H1 (cell line): ENCODE results near the gene FAM98C. TPM values are rescaled to one million over a fixed set of nuclear protein-coding genes. Genes with fewer than 3 reads are reported as not detected.

ENCODE experiments used
- polyA plus RNA-seq, 7 experiments: library from polyadenylated mRNA; depleted of rRNA in 3 of 7; stranded (reverse) in 5 of 7; unstranded in 2 of 7; fragments of >200 nt in 5 of 7; fragments of 200-250 nt in 2 of 7; gene quantifications; 1 replicate in 5 of 7; 2 replicates in 1 of 7; 4 replicates in 1 of 7; pipeline versions ENCODE4 v1.2.1 to v1.2.3, GENCODE V29; 2011 to 2013; ENCODE audit warnings: missing spikeins in 2 of 7, mixed read lengths in 2 of 7
- total RNA-seq: library from RNA; stranded (reverse); fragmentation: NEBNext Ultra II Directional; extraction: Animal tissue kit (Norgen Biotek cat#: 25700); gene quantifications from 2 replicates; pipeline ENCODE4 v1.2.1, GENCODE V29; 2021
- TF ChIP-seq, protein P1 (sequence below): fragments of 300-600 bp; sonication (generic); IDR thresholded peaks from 2 replicates; pipeline ENCODE4 v1.7.1; 2012; ENCODE audit warnings: low read length, moderate library complexity, mild to moderate bottlenecking, inconsistent platforms; ENCODE audit not compliant: insufficient replicate concordance

The FAM98C gene
- total and polyA plus RNA-seq, 2 of the 8 experiments (the other 6 are each of a cell fraction or from before 2014, with no cell fraction given), result 6.1 to 9.4 TPM

DNA sequence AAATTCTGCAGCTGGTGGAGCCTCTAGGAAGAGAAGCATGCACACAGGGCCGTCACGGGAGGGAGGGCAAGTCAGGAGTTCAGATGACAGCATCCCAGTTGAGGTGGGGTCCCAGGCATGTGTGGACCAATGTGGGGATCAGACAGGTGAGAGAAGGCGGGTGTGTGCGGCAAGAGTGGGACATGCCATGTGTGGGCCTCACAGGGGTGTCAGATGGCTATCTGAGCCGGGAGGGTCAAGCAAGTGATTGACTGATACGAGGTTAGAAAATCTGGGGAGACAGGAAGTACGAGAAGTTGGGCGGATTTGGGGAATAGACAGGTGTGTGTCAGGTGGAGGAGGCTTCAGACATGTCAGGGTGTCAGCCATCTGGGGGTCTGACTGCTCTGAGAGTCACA lies 14.3 kb downstream of the FAM98C start (continued):
- TF ChIP-seq, protein P1, sequence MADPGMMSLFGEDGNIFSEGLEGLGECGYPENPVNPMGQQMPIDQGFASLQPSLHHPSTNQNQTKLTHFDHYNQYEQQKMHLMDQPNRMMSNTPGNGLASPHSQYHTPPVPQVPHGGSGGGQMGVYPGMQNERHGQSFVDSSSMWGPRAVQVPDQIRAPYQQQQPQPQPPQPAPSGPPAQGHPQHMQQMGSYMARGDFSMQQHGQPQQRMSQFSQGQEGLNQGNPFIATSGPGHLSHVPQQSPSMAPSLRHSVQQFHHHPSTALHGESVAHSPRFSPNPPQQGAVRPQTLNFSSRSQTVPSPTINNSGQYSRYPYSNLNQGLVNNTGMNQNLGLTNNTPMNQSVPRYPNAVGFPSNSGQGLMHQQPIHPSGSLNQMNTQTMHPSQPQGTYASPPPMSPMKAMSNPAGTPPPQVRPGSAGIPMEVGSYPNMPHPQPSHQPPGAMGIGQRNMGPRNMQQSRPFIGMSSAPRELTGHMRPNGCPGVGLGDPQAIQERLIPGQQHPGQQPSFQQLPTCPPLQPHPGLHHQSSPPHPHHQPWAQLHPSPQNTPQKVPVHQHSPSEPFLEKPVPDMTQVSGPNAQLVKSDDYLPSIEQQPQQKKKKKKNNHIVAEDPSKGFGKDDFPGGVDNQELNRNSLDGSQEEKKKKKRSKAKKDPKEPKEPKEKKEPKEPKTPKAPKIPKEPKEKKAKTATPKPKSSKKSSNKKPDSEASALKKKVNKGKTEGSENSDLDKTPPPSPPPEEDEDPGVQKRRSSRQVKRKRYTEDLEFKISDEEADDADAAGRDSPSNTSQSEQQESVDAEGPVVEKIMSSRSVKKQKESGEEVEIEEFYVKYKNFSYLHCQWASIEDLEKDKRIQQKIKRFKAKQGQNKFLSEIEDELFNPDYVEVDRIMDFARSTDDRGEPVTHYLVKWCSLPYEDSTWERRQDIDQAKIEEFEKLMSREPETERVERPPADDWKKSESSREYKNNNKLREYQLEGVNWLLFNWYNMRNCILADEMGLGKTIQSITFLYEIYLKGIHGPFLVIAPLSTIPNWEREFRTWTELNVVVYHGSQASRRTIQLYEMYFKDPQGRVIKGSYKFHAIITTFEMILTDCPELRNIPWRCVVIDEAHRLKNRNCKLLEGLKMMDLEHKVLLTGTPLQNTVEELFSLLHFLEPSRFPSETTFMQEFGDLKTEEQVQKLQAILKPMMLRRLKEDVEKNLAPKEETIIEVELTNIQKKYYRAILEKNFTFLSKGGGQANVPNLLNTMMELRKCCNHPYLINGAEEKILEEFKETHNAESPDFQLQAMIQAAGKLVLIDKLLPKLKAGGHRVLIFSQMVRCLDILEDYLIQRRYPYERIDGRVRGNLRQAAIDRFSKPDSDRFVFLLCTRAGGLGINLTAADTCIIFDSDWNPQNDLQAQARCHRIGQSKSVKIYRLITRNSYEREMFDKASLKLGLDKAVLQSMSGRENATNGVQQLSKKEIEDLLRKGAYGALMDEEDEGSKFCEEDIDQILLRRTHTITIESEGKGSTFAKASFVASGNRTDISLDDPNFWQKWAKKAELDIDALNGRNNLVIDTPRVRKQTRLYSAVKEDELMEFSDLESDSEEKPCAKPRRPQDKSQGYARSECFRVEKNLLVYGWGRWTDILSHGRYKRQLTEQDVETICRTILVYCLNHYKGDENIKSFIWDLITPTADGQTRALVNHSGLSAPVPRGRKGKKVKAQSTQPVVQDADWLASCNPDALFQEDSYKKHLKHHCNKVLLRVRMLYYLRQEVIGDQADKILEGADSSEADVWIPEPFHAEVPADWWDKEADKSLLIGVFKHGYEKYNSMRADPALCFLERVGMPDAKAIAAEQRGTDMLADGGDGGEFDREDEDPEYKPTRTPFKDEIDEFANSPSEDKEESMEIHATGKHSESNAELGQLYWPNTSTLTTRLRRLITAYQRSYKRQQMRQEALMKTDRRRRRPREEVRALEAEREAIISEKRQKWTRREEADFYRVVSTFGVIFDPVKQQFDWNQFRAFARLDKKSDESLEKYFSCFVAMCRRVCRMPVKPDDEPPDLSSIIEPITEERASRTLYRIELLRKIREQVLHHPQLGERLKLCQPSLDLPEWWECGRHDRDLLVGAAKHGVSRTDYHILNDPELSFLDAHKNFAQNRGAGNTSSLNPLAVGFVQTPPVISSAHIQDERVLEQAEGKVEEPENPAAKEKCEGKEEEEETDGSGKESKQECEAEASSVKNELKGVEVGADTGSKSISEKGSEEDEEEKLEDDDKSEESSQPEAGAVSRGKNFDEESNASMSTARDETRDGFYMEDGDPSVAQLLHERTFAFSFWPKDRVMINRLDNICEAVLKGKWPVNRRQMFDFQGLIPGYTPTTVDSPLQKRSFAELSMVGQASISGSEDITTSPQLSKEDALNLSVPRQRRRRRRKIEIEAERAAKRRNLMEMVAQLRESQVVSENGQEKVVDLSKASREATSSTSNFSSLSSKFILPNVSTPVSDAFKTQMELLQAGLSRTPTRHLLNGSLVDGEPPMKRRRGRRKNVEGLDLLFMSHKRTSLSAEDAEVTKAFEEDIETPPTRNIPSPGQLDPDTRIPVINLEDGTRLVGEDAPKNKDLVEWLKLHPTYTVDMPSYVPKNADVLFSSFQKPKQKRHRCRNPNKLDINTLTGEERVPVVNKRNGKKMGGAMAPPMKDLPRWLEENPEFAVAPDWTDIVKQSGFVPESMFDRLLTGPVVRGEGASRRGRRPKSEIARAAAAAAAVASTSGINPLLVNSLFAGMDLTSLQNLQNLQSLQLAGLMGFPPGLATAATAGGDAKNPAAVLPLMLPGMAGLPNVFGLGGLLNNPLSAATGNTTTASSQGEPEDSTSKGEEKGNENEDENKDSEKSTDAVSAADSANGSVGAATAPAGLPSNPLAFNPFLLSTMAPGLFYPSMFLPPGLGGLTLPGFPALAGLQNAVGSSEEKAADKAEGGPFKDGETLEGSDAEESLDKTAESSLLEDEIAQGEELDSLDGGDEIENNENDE, result no peak
- TF ChIP-seq, all 59 proteins: peak for 0
